CD4-positive, alpha-beta T cell treated with Interleukin-17A for 4 hours (primary cell): ENCODE results near the gene ELAC1.
"Not testable (repeated sequence)": the region's sequence is repeated elsewhere in the genome, so short reads cannot be mapped to it uniquely, and the experiment has no call there.

Experiments
- DNase-seq: peaks from one replicate; pipeline ENCODE4 v3.0.0-alpha.2; 2020; ENCODE audit warnings: mixed read lengths

Gene ELAC1

DNA sequence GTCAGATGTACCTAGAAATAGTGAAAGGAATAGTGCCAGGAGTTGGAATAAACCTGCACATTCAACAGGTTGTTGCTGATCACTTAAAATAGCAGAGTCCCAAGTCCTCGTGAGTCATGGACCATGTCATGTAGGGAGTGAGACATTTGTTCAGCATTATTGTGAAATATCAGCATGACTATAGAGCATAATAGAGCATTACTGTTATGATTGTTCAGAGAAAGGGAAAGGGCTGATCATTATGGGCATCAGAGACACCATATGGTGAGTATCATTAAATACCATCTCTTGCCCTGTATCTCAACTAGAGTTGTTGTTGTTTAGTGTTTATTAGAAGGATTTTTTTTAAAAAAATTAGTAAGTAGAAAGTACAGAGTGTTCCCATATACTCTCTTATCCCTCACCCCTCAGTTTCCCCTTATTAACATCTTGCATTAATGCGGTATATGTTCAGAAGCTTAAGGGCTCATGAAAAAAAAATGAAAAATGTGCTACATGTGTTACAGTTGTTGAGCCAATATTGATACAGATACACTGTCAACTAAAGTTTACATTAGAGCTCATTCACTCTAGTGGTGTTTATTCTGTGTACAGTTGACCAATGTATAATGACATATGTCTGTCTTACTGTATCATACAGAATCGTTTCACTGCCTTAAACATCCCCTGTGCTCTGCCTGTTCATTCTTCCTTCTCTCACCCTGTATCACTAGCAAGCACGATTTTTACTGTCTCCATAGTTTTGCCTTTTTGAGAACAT lies 5.7 kb downstream of the ELAC1 start:
- no peak for DNase-seq

DNA sequence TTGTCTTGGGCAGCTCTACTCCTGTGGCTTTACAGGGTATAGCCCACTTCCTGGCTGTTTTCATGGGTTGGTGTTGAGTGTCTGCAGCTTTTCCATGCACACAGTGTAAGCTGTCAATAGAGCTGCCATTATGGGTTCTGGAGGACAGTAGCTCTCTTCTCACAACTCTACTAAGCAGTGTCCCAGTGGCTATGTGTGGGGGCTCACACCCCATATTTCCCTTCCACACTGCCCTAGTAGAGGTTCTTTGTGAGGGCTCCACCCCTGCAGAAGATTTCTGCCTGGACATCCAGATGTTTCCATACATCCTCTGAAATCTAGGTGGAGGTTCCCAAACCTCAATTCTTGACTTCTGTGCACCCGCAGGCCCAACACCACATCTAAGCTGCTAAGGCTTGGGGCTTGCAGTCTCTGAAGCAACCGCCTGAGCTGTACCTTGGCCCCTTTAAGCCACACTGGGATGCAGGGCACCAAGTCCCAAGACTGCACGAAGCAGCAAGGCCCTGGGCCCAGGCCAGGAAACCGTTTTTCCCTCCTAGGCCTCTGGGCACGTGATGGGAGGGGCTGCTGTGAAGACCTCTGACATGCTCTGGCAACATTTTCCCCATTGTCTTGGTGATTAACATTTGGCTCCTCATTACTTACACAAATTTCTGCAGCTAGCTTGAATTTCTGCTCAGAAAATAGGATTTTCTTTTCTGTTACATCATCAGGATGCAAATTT lies 9.4 kb downstream of the ELAC1 start:
- no peak for DNase-seq

GRCh38 chr18:50981381-50981780 lies 13.5 kb downstream of the ELAC1 start:
- no peak for DNase-seq

- no peak for DNase-seq
Measured at GRCh38 chr18:50982086-50982801, 14.4 kb downstream of the ELAC1 start.

DNA sequence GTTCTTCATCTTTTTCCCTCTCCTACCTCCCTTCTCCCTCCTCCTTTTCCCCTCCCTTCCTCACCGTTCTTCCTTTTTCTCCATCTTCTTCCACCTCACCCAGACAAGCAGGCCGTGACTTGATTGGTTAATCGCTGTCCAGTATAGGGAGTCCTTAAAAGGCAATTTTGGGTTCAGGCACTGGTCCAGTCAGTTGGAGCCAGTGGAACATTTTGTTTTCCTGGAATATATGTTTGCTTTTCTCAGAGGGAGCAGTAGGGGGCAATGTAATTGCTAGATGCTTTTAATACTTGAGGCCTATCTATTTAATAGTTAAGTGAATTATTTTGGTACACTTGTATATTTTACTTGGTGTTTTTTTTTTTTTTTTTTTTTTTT lies 15.0 kb downstream of the ELAC1 start:
- no peak for DNase-seq

DNA sequence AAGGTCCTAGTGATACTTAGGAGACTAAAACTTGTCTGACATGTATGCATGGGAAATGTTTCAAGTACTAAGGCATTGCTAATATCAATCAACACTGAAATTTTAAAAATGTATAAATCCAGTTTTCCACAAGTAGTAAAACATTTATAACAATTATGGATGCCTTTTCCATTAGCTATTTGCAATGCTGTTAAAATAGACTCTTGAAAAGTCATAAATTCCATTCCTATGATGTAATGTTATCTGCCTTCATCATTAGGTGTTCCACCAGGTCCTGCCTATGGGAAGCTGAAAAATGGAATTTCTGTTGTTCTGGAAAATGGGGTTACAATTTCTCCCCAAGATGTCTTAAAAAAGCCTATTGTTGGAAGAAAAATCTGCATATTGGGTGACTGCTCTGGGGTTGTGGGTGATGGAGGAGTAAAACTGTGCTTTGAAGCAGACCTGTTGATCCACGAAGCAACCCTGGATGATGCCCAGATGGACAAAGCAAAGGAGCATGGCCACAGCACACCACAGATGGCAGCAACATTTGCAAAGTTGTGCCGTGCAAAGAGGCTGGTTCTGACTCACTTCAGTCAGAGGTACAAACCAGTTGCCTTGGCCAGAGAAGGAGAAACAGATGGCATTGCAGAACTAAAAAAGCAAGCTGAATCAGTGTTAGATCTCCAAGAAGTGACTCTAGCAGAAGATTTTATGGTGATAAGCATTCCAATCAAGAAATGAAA lies 18.7 kb downstream of the ELAC1 start:
- DNase-seq, result no peak

DNA sequence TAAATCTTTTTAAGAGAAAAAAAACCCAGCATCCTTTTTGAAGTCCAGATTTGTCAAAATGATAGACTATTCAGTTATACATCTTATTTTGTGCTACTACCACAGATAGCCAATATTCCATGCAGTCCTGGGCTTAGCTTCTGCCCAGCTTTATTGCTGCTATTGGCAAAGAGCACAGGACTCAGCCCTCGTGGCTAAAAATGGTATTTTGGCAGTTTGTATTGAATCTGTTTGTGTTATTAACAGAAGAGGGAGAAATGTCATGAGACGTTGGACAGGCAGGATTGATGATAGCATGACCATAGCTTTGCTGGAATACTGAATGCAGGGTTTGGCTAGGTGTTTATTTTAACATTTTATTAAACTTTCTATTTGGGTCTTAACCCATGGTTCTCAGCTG lies 19.4 kb downstream of the ELAC1 start:
- no peak for DNase-seq

- DNase-seq, result no peak
Measured at GRCh38 chr18:50989711-50990110, 21.9 kb downstream of the ELAC1 start.

DNA sequence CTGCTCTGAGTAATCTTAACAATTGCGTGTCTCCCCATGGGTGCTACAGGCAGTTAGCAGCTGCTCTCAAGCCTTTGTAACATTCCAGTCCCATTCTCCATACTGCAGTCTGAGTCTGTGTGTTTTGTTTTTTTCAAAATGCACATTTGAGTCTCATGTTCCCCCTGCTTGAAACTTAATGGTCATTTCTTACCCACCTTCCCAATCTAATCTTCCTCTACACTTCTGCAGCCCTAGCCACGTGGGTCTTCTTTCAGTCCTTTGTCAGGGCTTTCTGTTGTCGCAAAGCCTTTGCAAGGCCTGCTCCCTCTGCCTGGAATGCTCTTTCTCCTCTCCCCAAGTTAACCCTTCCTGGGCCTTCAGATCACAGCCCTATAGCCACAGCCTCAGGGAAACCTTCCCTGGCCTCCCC lies 24.5 kb downstream of the ELAC1 start:
- DNase-seq, result no peak

- DNase-seq, result no peak
Measured at GRCh38 chr18:50994031-50994430, 26.2 kb downstream of the ELAC1 start.

DNA sequence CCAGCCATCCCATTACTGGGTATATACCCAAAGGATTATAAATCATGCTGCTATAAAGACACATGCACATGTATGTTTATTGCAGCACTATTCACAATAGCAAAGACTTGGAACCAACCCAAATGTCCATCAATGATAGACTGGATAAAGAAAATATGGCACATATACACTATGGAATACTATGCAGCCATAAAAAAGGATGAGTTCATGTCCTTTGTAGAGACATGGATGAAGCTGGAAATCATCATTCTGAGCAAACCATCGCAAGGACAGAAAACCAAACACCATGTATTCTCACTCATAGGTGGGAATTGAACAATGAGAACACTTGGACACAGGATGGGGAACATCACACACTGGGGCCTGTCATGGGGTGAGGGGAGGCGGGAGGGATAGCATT lies 35.3 kb downstream of the ELAC1 start:
- DNase-seq, result not testable (repeated sequence)

DNA sequence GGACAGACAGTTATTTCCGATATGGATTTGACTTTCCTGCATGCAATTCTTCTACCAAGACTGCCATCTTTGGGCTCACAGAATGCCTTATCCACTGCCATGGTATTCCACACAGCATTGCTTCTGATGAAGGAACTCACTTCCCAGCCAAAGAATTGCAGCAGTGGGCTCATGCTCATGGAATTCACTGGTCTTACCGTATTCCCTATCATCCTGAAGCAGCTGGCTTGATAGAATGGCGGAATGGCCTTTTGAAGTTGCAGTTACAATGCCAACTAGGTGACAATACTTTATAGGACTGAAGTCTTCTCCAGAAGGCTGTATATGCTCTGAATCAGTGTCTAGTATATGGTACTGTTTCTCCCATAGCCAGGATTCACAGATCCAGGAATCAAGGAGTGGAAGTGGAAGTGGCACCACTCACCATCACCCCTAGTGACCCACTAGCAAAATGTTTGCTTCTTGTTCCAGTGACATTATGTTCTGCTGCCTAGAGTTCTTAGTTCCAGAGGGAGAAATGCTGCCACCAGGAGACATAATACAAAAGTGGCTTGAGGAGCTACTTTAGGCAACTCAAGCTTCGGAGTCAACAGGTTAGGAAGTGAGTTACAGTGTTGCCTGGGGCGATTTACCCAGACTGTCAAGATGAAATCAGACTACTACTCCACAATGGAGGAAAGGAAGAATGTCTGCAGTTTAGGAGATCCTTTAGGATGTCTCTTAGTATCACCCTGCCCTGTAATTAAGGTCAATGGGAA lies 38.4 kb downstream of the ELAC1 start:
- DNase-seq, result no peak

DNA sequence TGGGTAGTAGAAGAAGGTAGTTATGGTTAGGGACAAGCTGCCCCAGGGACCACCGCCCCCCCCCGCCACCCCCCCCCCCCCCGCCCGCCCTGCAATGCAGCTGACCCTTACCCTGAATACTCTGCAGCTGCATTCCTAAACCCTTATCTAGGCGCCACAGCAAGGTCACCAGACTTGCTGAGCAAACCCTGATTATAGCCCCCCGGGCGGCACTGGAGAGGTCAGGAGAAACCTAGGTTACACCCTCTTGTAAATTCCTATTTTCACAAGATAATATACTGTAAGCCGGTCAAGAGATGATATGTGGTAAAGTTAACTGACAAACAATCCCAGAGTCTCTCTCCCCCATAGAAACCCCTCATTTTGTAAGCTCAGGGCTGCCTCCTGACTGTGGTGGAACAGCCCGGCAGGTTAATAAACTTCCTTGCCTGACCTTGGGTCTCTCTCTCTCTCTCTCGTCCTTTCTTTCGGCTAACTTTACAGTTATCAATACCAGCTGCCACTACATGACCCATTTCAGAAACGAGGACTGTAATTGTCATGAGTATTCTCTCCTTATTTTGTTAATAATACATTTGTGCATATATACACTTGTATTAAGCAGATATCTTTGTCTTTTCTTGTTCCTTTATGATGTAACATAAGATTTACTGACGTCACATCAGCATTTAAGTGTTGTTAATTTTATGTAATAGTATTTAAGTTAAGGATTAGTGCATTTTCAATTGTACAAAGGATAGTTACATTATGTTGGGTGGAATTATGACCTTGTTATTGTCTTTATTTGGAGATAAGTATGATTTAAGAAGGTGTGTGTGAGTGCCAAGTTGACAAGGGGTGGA lies 39.3 kb downstream of the ELAC1 start:
- DNase-seq, result no peak

GRCh38 chr18:51007790-51008139 lies 39.9 kb downstream of the ELAC1 start:
- no peak for DNase-seq

DNA sequence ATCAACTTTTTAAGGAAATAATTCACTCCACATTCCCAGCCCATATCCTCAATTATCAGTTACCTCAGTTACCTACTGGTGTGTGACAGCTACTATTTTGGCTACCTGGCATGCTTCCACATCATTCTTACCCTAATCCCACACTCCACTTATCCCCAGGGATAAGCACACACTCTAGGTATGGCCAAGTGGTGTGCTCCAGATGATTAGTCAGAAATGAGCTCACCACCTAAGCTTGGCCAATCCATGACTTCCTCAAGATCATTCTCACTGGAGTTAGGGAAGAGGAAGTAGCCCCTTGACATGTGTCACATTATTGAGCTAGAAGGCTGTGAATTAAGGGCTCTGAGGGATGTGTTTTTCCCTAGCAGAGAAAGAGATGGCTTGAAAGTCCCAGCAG lies 41.2 kb downstream of the ELAC1 start:
- no peak for DNase-seq

GRCh38 chr18:51010218-51010617 lies 42.4 kb downstream of the ELAC1 start:
- no peak for DNase-seq

DNA sequence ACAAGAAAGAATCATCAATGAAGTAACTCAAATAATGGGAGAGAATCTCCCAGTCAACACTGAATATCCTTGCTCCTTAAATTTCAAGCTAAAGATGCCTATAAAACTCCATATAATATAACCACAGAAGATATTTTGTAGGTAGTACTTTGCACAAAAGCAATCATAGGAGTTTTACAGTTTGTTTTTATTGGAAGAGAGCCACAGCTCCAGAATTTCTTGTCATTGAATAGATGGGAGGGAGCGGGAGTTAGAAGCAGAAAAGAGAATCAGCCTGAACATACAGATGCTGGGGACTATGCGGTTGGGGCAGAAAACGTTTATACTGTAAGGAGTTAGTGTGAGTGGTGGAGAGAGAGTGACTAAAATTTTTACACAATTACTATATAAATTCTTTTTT lies 43.9 kb downstream of the ELAC1 start:
- no peak for DNase-seq

- no peak for DNase-seq
Measured at GRCh38 chr18:51012441-51012840, 44.6 kb downstream of the ELAC1 start.

- no peak for DNase-seq
Measured at GRCh38 chr18:51013259-51013658, 45.4 kb downstream of the ELAC1 start.

DNA sequence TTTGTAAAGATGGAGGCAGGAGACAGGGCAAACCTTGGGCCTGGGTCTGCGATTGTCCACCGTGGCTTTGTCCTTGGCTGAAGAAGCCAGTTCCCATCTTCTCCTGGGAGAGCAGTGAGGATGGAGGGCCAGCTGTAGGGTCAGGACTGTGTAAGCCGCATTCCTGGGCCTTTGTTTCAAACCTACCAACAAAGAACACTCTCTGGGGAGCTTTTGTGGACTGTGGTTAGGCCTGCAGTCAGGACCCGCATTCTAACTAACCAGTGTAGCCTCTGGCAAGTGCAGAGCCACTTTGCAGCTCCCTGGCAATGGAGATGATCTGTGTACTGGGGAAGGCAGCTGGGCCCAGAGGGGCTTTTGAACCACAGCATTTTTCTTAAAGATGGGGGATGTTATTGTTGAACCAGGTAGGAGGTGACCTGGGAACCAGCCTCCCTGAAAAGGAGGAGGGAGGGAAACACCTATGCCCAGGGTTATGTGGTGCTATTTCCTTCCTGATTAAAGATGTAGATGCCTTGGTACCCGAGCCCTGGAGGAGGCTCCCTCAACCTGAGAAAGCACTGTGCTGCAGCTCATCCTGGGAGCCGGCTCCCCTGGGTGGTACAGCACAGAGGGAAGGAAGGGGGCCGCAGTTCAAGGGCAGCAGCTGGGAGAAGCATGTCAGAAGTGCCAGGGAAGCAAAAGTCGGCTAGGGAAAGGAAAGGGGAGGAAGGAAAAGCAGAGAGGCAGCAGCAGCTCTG lies 49.5 kb downstream of the ELAC1 start:
- no peak for DNase-seq

GRCh38 chr18:51020536-51020935 lies 52.7 kb downstream of the ELAC1 start:
- no peak for DNase-seq
